Endothelial cell of umbilical vein (primary cell): ENCODE measurements around the gene MAP6. TPM values are rescaled to one million over a fixed set of nuclear protein-coding genes. Genes with fewer than 3 reads are reported as not detected.

Experiments
- BruUV-seq: library from RNA; stranded (reverse); fragments of 400-500 nt; replicated peaks from 2 replicates; lab custom pipeline; 2021; lab: Mats Ljungman, UMichigan
- CTCF ChIA-PET: fragments of 300-600, 350-600 bp; sonication (Branson Sonifier 250); formaldehyde crosslinking; loops from one replicate; lab custom pipeline; 2021; ENCODE audit warnings: antibody characterized with exemption, inconsistent platforms; lab: Charles Lee
- POLR2A ChIA-PET: fragments of 300-600, 350-600 bp; sonication (Branson Sonifier 250); formaldehyde crosslinking; loops from one replicate; lab custom pipeline; 2021; ENCODE audit warnings: antibody characterized with exemption, inconsistent platforms; lab: Charles Lee
- DNase-seq: peaks from one replicate; pipeline ENCODE4 v3.0.0-alpha.2; 2011; ENCODE audit warnings: low read depth, low spot score
- FAIRE-seq: peaks from 2 replicates; lab custom pipeline; 2011; peaks lifted over from hg19 to GRCh38; lab: Jason Lieb, UNC
- H2AFZ ChIP-seq: 2 replicates; pipeline ENCODE4 v1.6.0; 2012; ENCODE audit warnings: low read depth, low read length, control low read depth, inconsistent platforms
- H3K27ac ChIP-seq: 2 replicates; pipeline ENCODE4 v1.5.1; 2011; ENCODE audit warnings: low read depth, mild to moderate bottlenecking, control low read depth, low read length, moderate library complexity; ENCODE audit not compliant: insufficient read depth
- H3K27me3 ChIP-seq, 2 experiments: 2 replicates each; pipeline versions ENCODE4 v1.6.0 to v1.6.1; 2011; ENCODE audit warnings: low read length in 2 of 2, mixed read lengths in 1 of 2; ENCODE audit not compliant: control insufficient read depth in 2 of 2, insufficient read depth in 2 of 2
- H3K36me3 ChIP-seq, 2 experiments: 2 replicates in 1 of 2; 3 replicates in 1 of 2; pipeline ENCODE4 v1.5.1; 2011; ENCODE audit warnings: low read length in 2 of 2, mild to moderate bottlenecking in 1 of 2, moderate library complexity in 1 of 2; ENCODE audit not compliant: control insufficient read depth in 2 of 2, insufficient read depth in 2 of 2; ENCODE audit errors: extremely low read depth in 1 of 2
- H3K4me1 ChIP-seq: 3 replicates; pipeline ENCODE4 v1.5.1; 2011; ENCODE audit warnings: mild to moderate bottlenecking, low read length; ENCODE audit not compliant: control insufficient read depth, insufficient read depth; ENCODE audit errors: extremely low read depth
- H3K4me2 ChIP-seq: 2 replicates; pipeline ENCODE4 v1.6.1; 2011; ENCODE audit warnings: low read length, control low read depth, mixed read lengths; ENCODE audit not compliant: insufficient read depth
- H3K4me3 ChIP-seq, 3 experiments: fragments of 200-600 bp in 1 of 3; sonication (generic), shearing (Covaris generic) in 1 of 3; replicated peaks in 1 of 3; 2 replicates each; pipeline ENCODE4 v1.5.1; 2011 to 2016; ENCODE audit warnings: control low read depth in 3 of 3, low read length in 3 of 3, mild to moderate bottlenecking in 2 of 3, inconsistent platforms in 1 of 3, low read depth in 1 of 3, moderate library complexity in 1 of 3; ENCODE audit not compliant: insufficient read depth in 1 of 3
- H3K79me2 ChIP-seq: 2 replicates; pipeline ENCODE4 v1.6.0; 2012; ENCODE audit warnings: low read length, inconsistent platforms; ENCODE audit not compliant: control insufficient read depth, insufficient read depth
- H3K9ac ChIP-seq: replicated peaks from 2 replicates; pipeline ENCODE3; 2011; ENCODE audit warnings: low read length, control low read depth; ENCODE audit not compliant: insufficient read depth; ENCODE audit errors: extremely low read depth
- H3K9me1 ChIP-seq: replicated peaks from 3 replicates; pipeline ENCODE4 v1.6.0; 2011; ENCODE audit warnings: mild to moderate bottlenecking, low read length; ENCODE audit not compliant: control insufficient read depth, insufficient read depth; ENCODE audit errors: extremely low read depth
- H3K9me3 ChIP-seq: replicated peaks from 2 replicates; pipeline ENCODE4 v1.5.1; 2012; ENCODE audit warnings: low read length, inconsistent platforms; ENCODE audit not compliant: control insufficient read depth, insufficient read depth
- H4K20me1 ChIP-seq: replicated peaks from 2 replicates; pipeline ENCODE3; 2011; ENCODE audit warnings: mild to moderate bottlenecking, low read length; ENCODE audit not compliant: control insufficient read depth, insufficient read depth; ENCODE audit errors: extremely low read depth
- CTCF ChIP-seq, 2 donors: IDR thresholded peaks; 1 replicate in 1 of 2; 2 replicates in 1 of 2; pipeline ENCODE4 v1.5.1; 2011; ENCODE audit warnings: low read length in 2 of 2, mild to moderate bottlenecking in 2 of 2, moderate library complexity in 2 of 2, control low read depth in 1 of 2, inconsistent platforms in 1 of 2, low read depth in 1 of 2; ENCODE audit not compliant: insufficient read depth in 1 of 2; ENCODE audit errors: extremely low read depth in 1 of 2
- EZH2 ChIP-seq: IDR thresholded peaks from 2 replicates; pipeline ENCODE4 v1.6.1; 2012; ENCODE audit warnings: borderline replicate concordance, low read depth, mild to moderate bottlenecking, moderate library complexity, low read length, inconsistent platforms; ENCODE audit not compliant: severe bottlenecking
- FOS ChIP-seq: IDR thresholded peaks from 2 replicates; pipeline ENCODE4 v1.6.1; 2011; ENCODE audit warnings: mild to moderate bottlenecking, low read length, moderate library complexity, borderline replicate concordance; ENCODE audit not compliant: insufficient read depth
- GATA2 ChIP-seq: IDR thresholded peaks from 2 replicates; pipeline ENCODE4 v1.7.0; 2011; ENCODE audit warnings: low read depth, mild to moderate bottlenecking, moderate library complexity, mixed read lengths, low read length; ENCODE audit not compliant: insufficient read length, insufficient read depth
- JUN ChIP-seq: IDR thresholded peaks from 2 replicates; pipeline ENCODE4 v1.6.1; 2011; ENCODE audit warnings: borderline replicate concordance, low read depth; ENCODE audit not compliant: insufficient read length, insufficient read depth
- MYC ChIP-seq: IDR thresholded peaks from one replicate; pipeline ENCODE4 v1.6.1; 2011; ENCODE audit warnings: mild to moderate bottlenecking, low read depth, low read length
- POLR2A ChIP-seq: IDR thresholded peaks from 2 replicates; pipeline ENCODE4 v1.6.1; 2012; ENCODE audit warnings: low read depth, mild to moderate bottlenecking, control low read depth, low read length
- POLR2AphosphoS5 ChIP-seq: IDR thresholded peaks from 2 replicates; pipeline ENCODE4 v1.6.1; 2012; ENCODE audit warnings: low read depth, mild to moderate bottlenecking, control low read depth, low read length, moderate library complexity; ENCODE audit not compliant: insufficient read depth
- dilution Hi-C: fragments of 300-500 bp; cut with MboI; formaldehyde crosslinking; loops from one replicate; pipeline ENCODE4 v1.15.0; 2019; ENCODE audit warnings: low sequenced_read_pairs; ENCODE audit not compliant: extremely low pct_ligation_motif_present
- intact Hi-C: fragments of 100-400 bp; cut with micrococcal nuclease; formaldehyde crosslinking; loops from one replicate; pipeline ENCODE4 v1.10.0; 2022
- polyA plus RNA-seq, 4 experiments: library from polyadenylated mRNA; depleted of rRNA in 3 of 4; stranded (reverse) in 3 of 4; unstranded in 1 of 4; fragments of >200 nt; gene quantifications; 2 replicates each; pipeline versions ENCODE4 v1.2.1 to v1.2.3, GENCODE V29; 2011 to 2012; ENCODE audit warnings: missing spikeins in 1 of 4
- total RNA-seq: library from RNA; stranded (reverse); gene quantifications from 2 replicates; pipeline ENCODE4 v1.2.3, GENCODE V29; 2021
- TF ChIP-seq, protein P1 (sequence below): IDR thresholded peaks from 2 replicates; pipeline ENCODE4 v1.6.1; 2011; ENCODE audit not compliant: insufficient read depth, insufficient read length

MAP6 gene
- total and polyA plus RNA-seq, 2 donors (not counting 3 experiments of a cell fraction or from before 2014, with no cell fraction given): 0.12 TPM; not detected in 1

GRCh38 chr11:75586395-75586794 lies 82.4 kb downstream of the MAP6 start:
- BruUV-seq: no TSS peak
- intact Hi-C loops: no loop called here
- ChIA-PET POLR2A (no interaction called here), CTCF (interaction anchor here (0.6 to 1.3 kb wide), 4 partner anchors 12 to 120 kb away, joined by 3 to 5 read pairs (median 4); no protein-coding TSS in a partner anchor)
- peaks cover 21% of the 10 kb centered on the region for H3K4me1 ChIP-seq
- dilution Hi-C loops: no loop called here
- no peaks in the 10 kb centered on the region for H3K79me2 ChIP-seq
- FAIRE-seq (no peak), DNase-seq (no peak)
- no peak overlapping the region for H3K27ac ChIP-seq
- H3K9me1 ChIP-seq: no peaks in the 10 kb centered on the region
- no peak overlapping the region for H3K4me3 ChIP-seq
- no peak overlapping the region for H3K9ac ChIP-seq
- no peaks in the 10 kb centered on the region for H4K20me1 ChIP-seq
- H3K9me3 ChIP-seq: no peaks in the 10 kb centered on the region
- no peak overlapping the region for H3K4me2 ChIP-seq
- H3K36me3 ChIP-seq: no peaks in the 10 kb centered on the region
- H3K27me3 ChIP-seq: no peaks in the 10 kb centered on the region
- TF ChIP-seq EZH2 (no peak), GATA2 (no peak), POLR2AphosphoS5 (no peak), FOS (no peak), POLR2A (no peak), CTCF (IDR thresholded peaks at IDR 0.05; ENCODE audit: extremely low read depth in 1 of 2, insufficient read depth in 1 of 2, low read depth in 1 of 2, low read length in 2 of 2) (no peak), MYC (no peak), JUN (no peak)
- TF ChIP-seq, protein P1, sequence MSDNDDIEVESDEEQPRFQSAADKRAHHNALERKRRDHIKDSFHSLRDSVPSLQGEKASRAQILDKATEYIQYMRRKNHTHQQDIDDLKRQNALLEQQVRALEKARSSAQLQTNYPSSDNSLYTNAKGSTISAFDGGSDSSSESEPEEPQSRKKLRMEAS: no peak
- H2AFZ ChIP-seq: no peak overlapping the region
